Measurements from ENCODE around the gene BRAF. TPM values are rescaled to one million over a fixed set of nuclear protein-coding genes. Genes with fewer than 3 reads are reported as not detected.

Gene BRAF
- polyA plus RNA-seq, 4 donors = 1.6 to 27.2 (median 4.3) TPM

DNA sequence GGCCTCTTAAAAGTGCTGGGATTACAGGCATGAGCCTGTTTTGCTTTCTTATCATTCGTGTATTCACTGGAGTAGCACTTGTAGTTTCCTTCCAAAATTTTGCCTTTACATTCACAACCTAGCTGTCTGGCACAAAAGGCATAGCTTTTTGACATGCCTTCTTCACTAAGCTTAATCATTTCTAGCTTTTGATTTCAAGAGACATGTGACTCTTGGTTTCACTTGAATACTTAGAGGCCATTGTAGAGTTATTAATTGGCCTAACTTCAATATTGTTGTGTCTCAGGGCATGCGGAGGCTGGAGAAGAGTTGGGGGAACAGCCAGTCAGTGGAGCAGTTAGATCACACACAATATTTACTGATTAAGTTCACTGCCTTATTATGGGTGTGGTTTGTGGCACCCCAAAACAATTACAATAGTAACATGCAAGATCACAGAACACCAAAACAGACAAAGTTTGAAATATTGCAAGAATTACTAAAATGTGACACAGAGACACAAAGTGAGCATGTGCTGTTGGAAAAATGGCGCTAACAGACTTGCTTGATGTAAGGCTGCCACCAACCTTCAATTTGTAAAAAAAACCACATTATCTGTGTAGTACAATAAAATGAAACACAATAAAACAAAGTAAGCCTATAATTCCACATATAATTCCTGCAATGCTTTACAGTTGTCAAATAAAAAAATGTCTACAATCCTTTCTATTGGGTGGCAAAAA lies 43.1 kb downstream of the BRAF start:
- no peaks in the 10 kb centered on the region for H3K9me3 ChIP-seq (ENCODE audit: control insufficient read depth in 2 of 2, insufficient read depth in 1 of 2, low read depth in 1 of 2, low read length in 1 of 2)
- H3K27ac ChIP-seq (ENCODE audit: low read depth in 1 of 3, low read length in 2 of 3) = no peak overlapping the region
- no peak for FAIRE-seq
- no peaks in the 10 kb centered on the region for H3K27me3 ChIP-seq (ENCODE audit: control insufficient read depth in 3 of 3, insufficient read depth in 3 of 3, low read length in 3 of 3)
- no peak overlapping the region for H3K4me3 ChIP-seq (ENCODE audit: low read depth in 1 of 3, low read length in 3 of 3)
- no peak for DNase-seq
- peaks cover 0 to 2% (median 0%) of the 10 kb centered on the region in 3 donors for H3K36me3 ChIP-seq (ENCODE audit: control insufficient read depth in 3 of 3, insufficient read depth in 2 of 3, low read depth in 1 of 3, low read length in 3 of 3)
- no peaks in the 10 kb centered on the region for H3K4me1 ChIP-seq (ENCODE audit: control insufficient read depth in 3 of 3, insufficient read depth in 2 of 3, low read depth in 1 of 3, low read length in 2 of 3)
- 67 to 83% (median 83%) methylated on average over 3 of the region's 3 CpGs for WGBS, 3 donors

DNA sequence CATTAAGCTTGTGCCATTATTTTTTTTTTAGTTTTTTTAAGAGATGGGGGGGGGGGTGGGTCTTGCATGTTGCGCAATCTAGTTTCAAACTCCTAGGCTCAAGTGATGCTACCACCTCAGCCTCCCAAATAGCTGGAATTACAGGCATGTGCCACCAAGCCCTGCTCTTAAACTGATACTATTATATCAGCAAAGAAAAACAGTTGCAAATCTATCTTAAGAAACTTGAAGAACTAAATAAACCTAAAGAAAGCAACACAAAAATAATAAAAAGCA lies 47.5 kb downstream of the BRAF start:
- Histone ChIP-seq H3K27me3 (ENCODE audit: control insufficient read depth in 3 of 3, insufficient read depth in 3 of 3, low read length in 3 of 3) (no peaks in the 10 kb centered on the region), H3K4me1 (ENCODE audit: control insufficient read depth in 3 of 3, insufficient read depth in 2 of 3, low read depth in 1 of 3, low read length in 2 of 3) (no peaks in the 10 kb centered on the region), H3K4me3 (ENCODE audit: low read depth in 1 of 3, low read length in 3 of 3) (no peak overlapping the region), H3K9me3 (ENCODE audit: control insufficient read depth in 2 of 2, insufficient read depth in 1 of 2, low read depth in 1 of 2, low read length in 1 of 2) (no peaks in the 10 kb centered on the region), H3K36me3 (ENCODE audit: control insufficient read depth in 3 of 3, insufficient read depth in 2 of 3, low read depth in 1 of 3, low read length in 3 of 3) (peaks cover 0 to 2% (median 0%) of the 10 kb centered on the region in 3 donors), H3K27ac (ENCODE audit: low read depth in 1 of 3, low read length in 2 of 3) (no peak overlapping the region)
- FAIRE-seq (no peak), DNase-seq (no peak)
- WGBS, 3 donors = 100% methylated on average over 1 of the region's 1 CpG

DNA sequence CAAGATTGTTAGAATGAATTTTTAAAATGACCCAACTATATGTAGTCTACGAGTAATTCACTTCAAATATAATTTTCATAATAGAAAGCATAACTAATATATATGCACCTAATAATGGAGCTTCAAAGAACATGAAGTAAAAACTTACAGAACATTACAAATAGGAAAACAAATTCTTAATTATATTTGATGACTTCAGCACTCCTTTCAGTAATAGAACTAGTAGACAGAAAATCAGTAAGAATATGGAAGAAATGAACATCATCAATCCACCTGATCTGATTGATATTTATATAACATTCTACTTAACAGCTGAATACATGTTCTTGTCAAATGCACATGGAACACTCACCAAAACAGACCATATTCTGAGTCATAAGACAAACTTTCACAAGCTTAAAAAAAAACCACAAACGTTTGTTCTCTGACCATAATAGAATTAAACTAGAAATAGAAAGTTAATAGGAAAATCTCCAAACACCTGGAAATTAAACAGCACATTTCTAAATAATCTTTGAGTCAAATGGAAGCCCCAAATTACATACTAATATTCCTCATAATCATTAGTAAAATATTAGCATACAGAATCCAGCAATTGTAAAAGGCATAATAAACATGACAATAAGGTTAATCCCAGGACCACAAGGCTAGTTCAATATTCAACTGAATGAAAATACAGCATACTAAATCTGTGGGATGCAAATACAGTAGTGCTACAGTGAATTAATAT lies 48.0 kb downstream of the BRAF start:
- 55 to 58% (median 57%) methylated on average over 2 of the region's 2 CpGs for WGBS, 3 donors
- H3K9me3 ChIP-seq (ENCODE audit: control insufficient read depth in 2 of 2, insufficient read depth in 1 of 2, low read depth in 1 of 2, low read length in 1 of 2) = no peaks in the 10 kb centered on the region
- H3K27ac ChIP-seq (ENCODE audit: low read depth in 1 of 3, low read length in 2 of 3) = no peak overlapping the region
- H3K27me3 ChIP-seq (ENCODE audit: control insufficient read depth in 3 of 3, insufficient read depth in 3 of 3, low read length in 3 of 3) = no peaks in the 10 kb centered on the region
- FAIRE-seq (no peak), DNase-seq (no peak)
- H3K4me3 ChIP-seq (ENCODE audit: low read depth in 1 of 3, low read length in 3 of 3) = no peak overlapping the region
- H3K4me1 ChIP-seq (ENCODE audit: control insufficient read depth in 3 of 3, insufficient read depth in 2 of 3, low read depth in 1 of 3, low read length in 2 of 3) = no peaks in the 10 kb centered on the region
- H3K36me3 ChIP-seq (ENCODE audit: control insufficient read depth in 3 of 3, insufficient read depth in 2 of 3, low read depth in 1 of 3, low read length in 3 of 3) = peaks cover 0 to 2% (median 0%) of the 10 kb centered on the region in 3 donors

GRCh38 chr7:140873434-140873833 lies 51.3 kb downstream of the BRAF start:
- Histone ChIP-seq H3K9me3 (ENCODE audit: control insufficient read depth in 2 of 2, insufficient read depth in 1 of 2, low read depth in 1 of 2, low read length in 1 of 2) (no peaks in the 10 kb centered on the region), H3K4me3 (ENCODE audit: low read depth in 1 of 3, low read length in 3 of 3) (no peak overlapping the region), H3K4me1 (ENCODE audit: control insufficient read depth in 3 of 3, insufficient read depth in 2 of 3, low read depth in 1 of 3, low read length in 2 of 3) (no peaks in the 10 kb centered on the region), H3K36me3 (ENCODE audit: control insufficient read depth in 3 of 3, insufficient read depth in 2 of 3, low read depth in 1 of 3, low read length in 3 of 3) (peaks cover 0 to 2% (median 0%) of the 10 kb centered on the region in 3 donors), H3K27ac (ENCODE audit: low read depth in 1 of 3, low read length in 2 of 3) (no peak overlapping the region), H3K27me3 (ENCODE audit: control insufficient read depth in 3 of 3, insufficient read depth in 3 of 3, low read length in 3 of 3) (no peaks in the 10 kb centered on the region)
- no peak for FAIRE-seq
- DNase-seq = no peak
- WGBS, 3 donors = 83 to 97% (median 90%) methylated on average over 4 of the region's 4 CpGs

- 70 to 80% (median 76%) methylated on average over 1 of the region's 1 CpG for WGBS, 3 donors
- no peaks in the 10 kb centered on the region for H3K27me3 ChIP-seq (ENCODE audit: control insufficient read depth in 3 of 3, insufficient read depth in 3 of 3, low read length in 3 of 3)
- FAIRE-seq (no peak), DNase-seq (no peak)
- H3K4me1 ChIP-seq (ENCODE audit: control insufficient read depth in 3 of 3, insufficient read depth in 2 of 3, low read depth in 1 of 3, low read length in 2 of 3) = no peaks in the 10 kb centered on the region
- no peak overlapping the region for H3K27ac ChIP-seq (ENCODE audit: low read depth in 1 of 3, low read length in 2 of 3)
- H3K4me3 ChIP-seq (ENCODE audit: low read depth in 1 of 3, low read length in 3 of 3) = no peak overlapping the region
- H3K36me3 ChIP-seq (ENCODE audit: control insufficient read depth in 3 of 3, insufficient read depth in 2 of 3, low read depth in 1 of 3, low read length in 3 of 3) = peaks cover 0 to 5% (median 0%) of the 10 kb centered on the region in 3 donors
- H3K9me3 ChIP-seq (ENCODE audit: control insufficient read depth in 2 of 2, insufficient read depth in 1 of 2, low read depth in 1 of 2, low read length in 1 of 2) = no peaks in the 10 kb centered on the region
Observed at GRCh38 chr7:140870003-140870402, 54.7 kb downstream of the BRAF start.

GRCh38 chr7:140869430-140869829 lies 55.3 kb downstream of the BRAF start:
- FAIRE-seq (no peak), DNase-seq (no peak)
- H3K27me3 ChIP-seq (ENCODE audit: control insufficient read depth in 3 of 3, insufficient read depth in 3 of 3, low read length in 3 of 3) = no peaks in the 10 kb centered on the region
- no peaks in the 10 kb centered on the region for H3K4me1 ChIP-seq (ENCODE audit: control insufficient read depth in 3 of 3, insufficient read depth in 2 of 3, low read depth in 1 of 3, low read length in 2 of 3)
- peaks cover 0 to 5% (median 0%) of the 10 kb centered on the region in 3 donors for H3K36me3 ChIP-seq (ENCODE audit: control insufficient read depth in 3 of 3, insufficient read depth in 2 of 3, low read depth in 1 of 3, low read length in 3 of 3)
- H3K27ac ChIP-seq (ENCODE audit: low read depth in 1 of 3, low read length in 2 of 3) = no peak overlapping the region
- H3K9me3 ChIP-seq (ENCODE audit: control insufficient read depth in 2 of 2, insufficient read depth in 1 of 2, low read depth in 1 of 2, low read length in 1 of 2) = no peaks in the 10 kb centered on the region
- 97 to 99% (median 98%) methylated on average over 8 of the region's 8 CpGs for WGBS, 3 donors
- H3K4me3 ChIP-seq (ENCODE audit: low read depth in 1 of 3, low read length in 3 of 3) = no peak overlapping the region

- H3K27ac ChIP-seq (ENCODE audit: low read depth in 1 of 3, low read length in 2 of 3) = no peak overlapping the region
Observed at GRCh38 chr7:140867467-140868462, 57.0 kb downstream of the BRAF start.

DNA sequence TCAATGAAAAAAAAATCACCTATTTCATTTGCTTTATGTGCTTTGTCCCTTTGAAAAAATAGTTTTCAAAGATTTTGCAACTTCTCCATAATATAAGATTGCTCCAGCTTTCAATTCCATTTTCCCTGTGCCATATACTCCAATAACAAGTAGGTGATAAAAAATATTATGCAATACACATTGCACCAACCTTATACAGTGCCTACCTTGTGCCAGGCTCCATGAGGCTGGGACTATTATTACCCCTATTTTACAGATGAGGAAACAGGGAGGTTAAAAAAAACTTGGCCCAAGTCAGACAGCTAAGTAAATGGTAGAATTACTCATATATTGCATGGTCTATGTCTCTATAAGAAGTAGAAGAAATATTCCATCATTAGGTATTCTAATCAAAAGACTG lies 57.8 kb downstream of the BRAF start:
- peaks cover 0 to 7% (median 0%) of the 10 kb centered on the region in 3 donors for H3K36me3 ChIP-seq (ENCODE audit: control insufficient read depth in 3 of 3, insufficient read depth in 2 of 3, low read depth in 1 of 3, low read length in 3 of 3)
- H3K4me3 ChIP-seq (ENCODE audit: low read depth in 1 of 3, low read length in 3 of 3) = no peak overlapping the region
- peaks cover 0 to 6% of the 10 kb centered on the region in 2 donors for H3K9me3 ChIP-seq (ENCODE audit: control insufficient read depth in 2 of 2, insufficient read depth in 1 of 2, low read depth in 1 of 2, low read length in 1 of 2)
- FAIRE-seq (no peak), DNase-seq (no peak)
- no peak overlapping the region for H3K27ac ChIP-seq (ENCODE audit: low read depth in 1 of 3, low read length in 2 of 3)
- H3K4me1 ChIP-seq (ENCODE audit: control insufficient read depth in 3 of 3, insufficient read depth in 2 of 3, low read depth in 1 of 3, low read length in 2 of 3) = no peaks in the 10 kb centered on the region
- no peaks in the 10 kb centered on the region for H3K27me3 ChIP-seq (ENCODE audit: control insufficient read depth in 3 of 3, insufficient read depth in 3 of 3, low read length in 3 of 3)

More at GRCh38 chr7:140867467-140868462, 57.0 kb downstream of the BRAF start:
- no peaks in the 10 kb centered on the region for H3K4me1 ChIP-seq (ENCODE audit: control insufficient read depth in 3 of 3, insufficient read depth in 2 of 3, low read depth in 1 of 3, low read length in 2 of 3)
- H3K9me3 ChIP-seq (ENCODE audit: control insufficient read depth in 2 of 2, insufficient read depth in 1 of 2, low read depth in 1 of 2, low read length in 1 of 2) = peaks cover 0 to 6% of the 10 kb centered on the region in 2 donors
- DNase-seq = no peak
- 92 to 96% (median 95%) methylated on average over 5 of the region's 5 CpGs for WGBS, 3 donors
- no peak for FAIRE-seq
- no peak overlapping the region for H3K4me3 ChIP-seq (ENCODE audit: low read depth in 1 of 3, low read length in 3 of 3)
- H3K36me3 ChIP-seq (ENCODE audit: control insufficient read depth in 3 of 3, insufficient read depth in 2 of 3, low read depth in 1 of 3, low read length in 3 of 3) = peaks cover 0 to 7% (median 0%) of the 10 kb centered on the region in 3 donors
- no peaks in the 10 kb centered on the region for H3K27me3 ChIP-seq (ENCODE audit: control insufficient read depth in 3 of 3, insufficient read depth in 3 of 3, low read length in 3 of 3)
